ENCODE results near the gene ATP5PO.

ATP5PO gene

DNA sequence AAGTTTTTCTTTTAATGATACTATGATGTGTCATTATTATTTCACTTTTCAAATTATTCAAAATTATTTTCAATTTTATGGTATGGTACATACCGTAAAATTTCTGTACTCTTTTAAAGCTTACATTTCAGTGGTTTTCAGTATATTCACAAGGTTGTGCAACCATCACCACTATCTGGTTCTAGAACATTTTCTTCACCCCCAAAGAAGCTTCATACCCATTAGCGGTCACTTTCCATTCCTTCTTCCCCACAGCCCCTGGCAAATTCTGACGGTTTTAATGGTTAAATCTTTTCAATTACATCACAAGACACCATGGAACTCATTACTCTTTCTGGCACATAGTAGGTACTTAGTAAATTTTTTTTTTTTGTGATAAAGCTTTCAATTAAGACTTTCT is 22.8 kb upstream of the ATP5PO start:
- TF ChIP-seq, protein P1, sequence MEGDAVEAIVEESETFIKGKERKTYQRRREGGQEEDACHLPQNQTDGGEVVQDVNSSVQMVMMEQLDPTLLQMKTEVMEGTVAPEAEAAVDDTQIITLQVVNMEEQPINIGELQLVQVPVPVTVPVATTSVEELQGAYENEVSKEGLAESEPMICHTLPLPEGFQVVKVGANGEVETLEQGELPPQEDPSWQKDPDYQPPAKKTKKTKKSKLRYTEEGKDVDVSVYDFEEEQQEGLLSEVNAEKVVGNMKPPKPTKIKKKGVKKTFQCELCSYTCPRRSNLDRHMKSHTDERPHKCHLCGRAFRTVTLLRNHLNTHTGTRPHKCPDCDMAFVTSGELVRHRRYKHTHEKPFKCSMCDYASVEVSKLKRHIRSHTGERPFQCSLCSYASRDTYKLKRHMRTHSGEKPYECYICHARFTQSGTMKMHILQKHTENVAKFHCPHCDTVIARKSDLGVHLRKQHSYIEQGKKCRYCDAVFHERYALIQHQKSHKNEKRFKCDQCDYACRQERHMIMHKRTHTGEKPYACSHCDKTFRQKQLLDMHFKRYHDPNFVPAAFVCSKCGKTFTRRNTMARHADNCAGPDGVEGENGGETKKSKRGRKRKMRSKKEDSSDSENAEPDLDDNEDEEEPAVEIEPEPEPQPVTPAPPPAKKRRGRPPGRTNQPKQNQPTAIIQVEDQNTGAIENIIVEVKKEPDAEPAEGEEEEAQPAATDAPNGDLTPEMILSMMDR (IDR thresholded peaks at IDR 0.05): no peak

DNA sequence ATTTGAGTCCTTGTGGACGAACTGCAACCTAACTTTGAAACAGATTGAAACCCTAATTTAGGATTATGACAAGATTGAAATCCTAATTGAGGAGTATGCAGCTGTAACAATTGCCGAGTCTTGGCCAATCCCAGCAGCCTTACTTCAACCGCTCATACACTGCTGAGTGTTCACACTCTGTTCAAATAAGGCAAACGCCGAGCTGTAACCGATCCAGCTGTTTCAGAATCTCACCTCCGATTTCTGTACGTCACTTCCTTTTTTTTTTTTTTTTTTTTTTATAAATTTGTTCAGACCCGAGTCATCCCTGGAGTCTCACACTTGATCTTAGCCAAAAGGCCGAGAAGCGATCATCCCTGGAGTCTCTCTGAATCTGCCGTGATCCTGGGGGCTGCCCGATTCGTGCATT is 22.3 kb upstream of the ATP5PO start:
- TF ChIP-seq, protein P1 (IDR thresholded peaks at IDR 0.05): no peak

DNA sequence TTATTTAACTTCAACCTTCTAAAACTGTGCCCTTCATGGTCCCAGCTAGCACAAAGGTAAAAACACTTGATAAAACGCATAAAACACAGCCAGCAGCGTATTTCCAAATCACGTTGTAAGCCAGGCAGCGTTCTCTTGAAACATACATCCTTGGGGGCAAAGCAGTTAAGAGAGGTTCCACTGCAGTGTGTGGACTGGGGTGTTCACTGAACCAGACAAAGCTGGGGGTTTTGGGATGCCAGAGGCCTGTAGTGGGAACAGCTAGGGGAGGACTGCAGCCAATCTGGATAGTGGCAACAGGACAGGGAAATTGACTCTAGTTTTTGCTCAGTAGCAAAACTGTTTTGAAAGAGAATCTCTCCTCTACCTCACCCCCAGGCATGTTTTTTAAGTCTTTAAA is 21.5 kb upstream of the ATP5PO start:
- TF ChIP-seq, protein P1 (IDR thresholded peaks at IDR 0.05): no peak

DNA sequence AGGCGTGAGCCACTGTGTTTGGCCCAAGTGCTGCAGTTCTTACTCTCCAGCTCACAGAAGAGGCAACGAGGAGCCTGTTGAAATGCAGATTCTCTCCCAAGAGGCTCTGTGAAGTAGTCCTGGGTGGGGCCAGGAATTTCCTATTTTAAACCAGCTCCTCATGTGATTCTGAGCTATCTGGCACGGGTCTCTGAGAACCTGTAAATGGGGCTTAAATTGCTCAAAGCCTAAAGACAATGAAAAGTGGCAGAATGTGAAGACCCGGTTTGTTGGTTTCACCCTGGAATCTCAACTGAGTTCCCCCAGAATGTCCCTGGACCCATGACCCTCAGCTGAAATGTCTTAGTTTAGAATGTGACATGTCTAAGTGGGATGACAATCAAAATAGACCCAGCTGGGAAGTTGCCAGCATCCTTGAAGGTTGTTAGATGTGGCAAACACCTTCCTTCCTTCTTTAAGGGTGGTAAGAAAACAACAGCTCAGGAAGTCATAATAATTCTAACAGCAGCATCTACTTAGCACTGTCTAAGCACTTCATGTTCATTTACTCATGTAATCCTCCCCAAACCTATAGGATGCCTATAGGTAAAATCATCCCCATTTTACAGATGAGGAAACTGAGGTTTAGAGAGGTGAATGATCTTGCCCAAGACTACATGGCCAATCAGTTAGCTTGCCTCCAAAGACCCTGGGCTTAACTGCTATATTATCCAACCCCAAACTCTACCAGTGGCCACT is 20.9 kb upstream of the ATP5PO start:
- TF ChIP-seq, protein P1 (IDR thresholded peaks at IDR 0.05): no peak

DNA sequence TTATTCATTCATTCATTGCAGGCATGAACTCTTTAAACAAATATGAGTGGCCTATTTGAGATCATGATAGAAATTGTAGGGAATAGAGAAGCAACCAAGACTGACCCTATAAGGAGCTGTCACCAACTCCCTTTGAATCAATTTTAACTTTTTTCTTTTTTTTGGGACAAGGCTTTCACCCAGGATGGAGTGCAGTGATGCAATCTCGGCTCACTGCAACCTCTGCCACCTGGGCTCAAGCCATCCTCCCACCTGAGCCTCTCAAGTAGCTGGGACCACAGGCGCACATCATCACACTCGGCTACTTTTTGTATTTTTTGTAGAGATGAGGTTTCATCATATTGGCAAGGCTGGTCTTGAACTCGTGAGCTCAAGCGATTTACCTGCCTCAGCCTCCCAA is 17.1 kb upstream of the ATP5PO start:
- TF ChIP-seq, protein P1 (IDR thresholded peaks at IDR 0.05): no peak

DNA sequence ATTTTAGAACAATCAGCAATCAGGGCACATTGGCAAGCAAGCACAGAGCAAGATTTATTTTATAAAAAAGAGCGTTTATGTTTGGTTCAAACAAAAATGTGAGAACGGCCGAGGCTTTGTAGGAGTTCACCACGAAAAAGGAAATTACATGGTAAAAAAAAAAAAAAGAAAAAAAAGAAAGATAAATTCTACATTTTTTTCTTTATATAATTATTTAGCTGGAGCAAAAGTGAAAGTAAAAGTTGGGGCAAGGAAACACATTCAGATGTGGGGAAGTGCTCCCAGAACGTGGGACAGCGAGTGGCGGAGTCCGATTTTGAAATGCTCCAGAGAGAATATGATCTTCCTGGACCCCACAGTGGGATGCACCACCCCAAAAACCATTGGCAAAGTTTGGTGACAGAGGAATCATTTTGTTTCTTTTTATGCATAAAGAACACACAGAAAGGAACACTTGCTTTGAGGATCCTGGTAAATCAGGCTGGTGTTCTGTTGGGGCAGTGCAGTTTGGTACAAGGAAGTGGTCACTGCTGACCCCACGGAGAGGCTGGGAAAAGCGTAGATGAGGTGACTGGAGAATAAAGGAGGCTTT is 16.3 kb upstream of the ATP5PO start:
- TF ChIP-seq, protein P1 (IDR thresholded peaks at IDR 0.05): no peak

DNA sequence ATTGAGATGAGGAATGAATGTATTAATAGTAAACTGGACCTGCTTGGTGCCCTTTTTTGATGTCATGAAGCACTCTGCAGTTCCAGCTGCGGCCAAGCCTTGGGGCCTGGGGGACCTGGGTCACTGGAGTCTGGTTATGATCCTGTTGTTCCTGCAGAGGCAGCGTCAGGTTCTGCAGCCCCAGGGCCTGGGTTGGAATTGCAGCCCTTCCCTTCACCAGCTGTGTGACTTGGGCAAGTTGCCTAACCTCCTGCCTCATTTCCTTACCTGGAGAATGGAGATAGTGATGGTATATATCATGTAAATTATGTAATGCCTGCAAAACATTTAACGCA is 9.1 kb upstream of the ATP5PO start:
- TF ChIP-seq, protein P1 (IDR thresholded peaks at IDR 0.05): no peak

Data from LNCAP (cell line).